GM19351 (cell line): ENCODE data around the gene ARID5B.

ENCODE experiments used
- ATAC-seq: cut with Tn5 transposase; IDR thresholded peaks from one replicate; pipeline ENCODE4 v1.9.1; 2021; ENCODE audit warnings: mild to moderate bottlenecking, moderate library complexity; ENCODE audit not compliant: unreplicated experiment

ARID5B gene

GRCh38 chr10:61882621-61883370 is 18.7 kb upstream of the ARID5B start:
- peak; percentile 53 for ATAC-seq

- ATAC-seq = no peak
Measured at GRCh38 chr10:61883371-61884025, 18.0 kb upstream of the ARID5B start.

- no peak for ATAC-seq
Measured at GRCh38 chr10:61887772-61888171, 13.7 kb upstream of the ARID5B start.

- ATAC-seq = no peak
Measured at GRCh38 chr10:61888744-61889143, 12.8 kb upstream of the ARID5B start.

- ATAC-seq = no peak
Measured at GRCh38 chr10:61890430-61890829, 11.1 kb upstream of the ARID5B start.

GRCh38 chr10:61890881-61891409 is 10.6 kb upstream of the ARID5B start:
- ATAC-seq = no peak

GRCh38 chr10:61891906-61892585 is 9.5 kb upstream of the ARID5B start:
- ATAC-seq = no peak

- no peak for ATAC-seq
Measured at GRCh38 chr10:61892961-61893360, 8.5 kb upstream of the ARID5B start.

- no peak for ATAC-seq
Measured at GRCh38 chr10:61894133-61894532, 7.4 kb upstream of the ARID5B start.

GRCh38 chr10:61895898-61896600 is 5.5 kb upstream of the ARID5B start:
- no peak for ATAC-seq

- peak; percentile 63 for ATAC-seq
Measured at GRCh38 chr10:61896854-61897661, 4.4 kb upstream of the ARID5B start.

GRCh38 chr10:61897671-61898434 is 3.6 kb upstream of the ARID5B start:
- no peak for ATAC-seq

GRCh38 chr10:61898435-61898778 is 3.1 kb upstream of the ARID5B start:
- no peak for ATAC-seq

GRCh38 chr10:61899069-61899531 is 2.4 kb upstream of the ARID5B start:
- ATAC-seq = no peak

GRCh38 chr10:61899663-61899996 is 1.9 kb upstream of the ARID5B start:
- ATAC-seq = no peak

- ATAC-seq = peak; percentile 35
Measured at GRCh38 chr10:61899997-61900828, 1.3 kb upstream of the ARID5B start.

- no peak for ATAC-seq
Measured at GRCh38 chr10:61901829-61902444, 438 bp downstream of the ARID5B start.
